IPS-NIHi11 (cell line): ENCODE results near the gene STT3A.

Experiments
- DNase-seq: peaks from one replicate; pipeline ENCODE4 v3.0.0; 2012; ENCODE audit warnings: mixed read lengths, low spot score

Gene STT3A

GRCh38 chr11:125663910-125664309, 71.3 kb downstream of the STT3A start:
- no peak for DNase-seq

- no peak for DNase-seq
Observed at GRCh38 chr11:125667151-125667550, 74.5 kb downstream of the STT3A start.

- DNase-seq: no peak
Observed at GRCh38 chr11:125670172-125670571, 77.5 kb downstream of the STT3A start.

GRCh38 chr11:125671561-125671960, 78.9 kb downstream of the STT3A start:
- DNase-seq: no peak
